Inferior parietal cortex (tissue), 1 donor: Measurements from ENCODE around the gene HSD11B2.
A peak's percentile ranks its signal among the peaks of the same experiment; 100 is the strongest.

Source experiments
- DNase-seq: peaks from one replicate; pipeline ENCODE4 v3.0.0-alpha.2; 2016; ENCODE audit errors: extremely low spot score

Gene HSD11B2

DNA sequence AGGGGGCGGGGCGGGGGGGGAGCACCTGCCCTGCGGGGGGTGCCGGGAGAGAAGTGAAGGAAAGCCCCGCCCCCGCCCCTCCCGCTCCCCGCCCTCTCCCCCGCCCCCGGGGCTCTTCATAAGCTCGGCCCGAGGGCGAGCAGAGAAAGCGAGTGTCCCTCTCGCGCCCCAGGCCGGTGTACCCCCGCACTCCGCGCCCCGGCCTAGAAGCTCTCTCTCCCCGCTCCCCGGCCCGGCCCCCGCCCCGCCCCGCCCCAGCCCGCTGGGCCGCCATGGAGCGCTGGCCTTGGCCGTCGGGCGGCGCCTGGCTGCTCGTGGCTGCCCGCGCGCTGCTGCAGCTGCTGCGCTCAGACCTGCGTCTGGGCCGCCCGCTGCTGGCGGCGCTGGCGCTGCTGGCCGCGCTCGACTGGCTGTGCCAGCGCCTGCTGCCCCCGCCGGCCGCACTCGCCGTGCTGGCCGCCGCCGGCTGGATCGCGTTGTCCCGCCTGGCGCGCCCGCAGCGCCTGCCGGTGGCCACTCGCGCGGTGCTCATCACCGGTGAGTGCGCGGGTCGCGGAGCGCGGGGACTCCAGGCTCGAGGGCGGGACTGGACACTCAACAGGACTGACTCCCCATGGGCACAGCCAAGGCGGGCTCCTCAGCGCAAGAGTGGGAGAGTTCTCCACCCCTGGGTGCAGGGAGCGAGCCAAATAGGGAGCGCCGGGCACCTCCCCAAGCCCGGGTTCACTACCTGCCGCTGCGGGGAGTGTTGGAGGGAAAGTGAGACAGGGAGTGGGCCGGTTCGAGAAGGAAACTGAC, at the start of gene HSD11B2:
Gene HSD11B2 (plus strand): TSS at position 145 of the 798 bp plus-strand sequence. CDS start 128 bp downstream, at position 273.
- no peak for DNase-seq

DNA sequence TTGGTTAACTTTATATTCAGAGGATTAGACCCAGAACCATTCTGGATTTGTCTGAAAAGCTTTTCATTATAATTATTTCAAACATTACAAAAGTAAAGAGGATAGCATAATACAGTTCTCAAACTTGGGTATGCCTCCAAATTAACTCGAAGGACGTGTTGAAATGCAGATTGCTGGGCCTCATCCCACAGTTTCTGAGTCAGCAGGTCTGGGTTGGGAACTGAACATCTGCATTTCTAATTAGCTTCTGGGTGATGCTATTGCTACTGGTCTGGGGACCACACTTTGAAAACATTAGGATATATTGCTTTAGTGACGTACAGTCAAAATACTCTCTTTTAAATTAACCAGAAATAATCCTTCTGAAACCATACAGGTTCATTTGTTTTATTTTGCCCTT, 47.6 kb upstream of the HSD11B2 start:
- no peak for DNase-seq

DNA sequence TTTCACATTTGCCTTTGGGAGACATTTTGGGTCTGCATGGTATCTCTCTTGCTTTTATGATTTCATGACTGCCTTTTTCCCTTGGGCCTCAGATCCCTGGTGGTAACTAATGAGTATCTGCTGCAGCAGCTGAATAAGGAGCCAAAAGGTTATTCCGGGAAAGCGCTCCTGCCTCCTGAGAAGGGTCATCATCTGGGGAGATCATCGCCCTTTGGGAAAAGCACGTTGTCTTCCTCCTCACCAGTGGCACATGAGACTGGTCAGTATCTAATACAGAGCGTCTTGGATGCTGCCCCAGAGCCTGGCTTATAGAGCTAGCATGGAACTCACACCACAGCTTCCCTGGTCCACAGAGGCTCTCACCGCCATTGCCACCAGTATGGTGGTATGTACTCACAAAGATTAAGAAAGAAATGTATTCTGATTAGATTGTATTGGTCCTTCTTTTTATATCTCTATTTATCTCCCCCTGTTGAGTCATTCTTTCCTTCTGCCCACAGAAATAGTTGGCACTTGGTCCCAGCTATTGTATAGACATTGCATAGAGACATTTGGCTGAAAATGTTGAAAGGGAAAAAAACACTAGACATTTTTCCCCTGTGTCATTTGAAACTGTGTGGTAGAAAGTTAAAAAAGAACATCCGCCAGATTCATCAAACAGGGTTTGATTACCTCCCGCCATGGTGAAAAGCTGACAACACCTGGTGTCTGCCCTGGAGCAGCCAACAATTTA, 46.0 kb upstream of the HSD11B2 start:
- DNase-seq, result no peak

DNA sequence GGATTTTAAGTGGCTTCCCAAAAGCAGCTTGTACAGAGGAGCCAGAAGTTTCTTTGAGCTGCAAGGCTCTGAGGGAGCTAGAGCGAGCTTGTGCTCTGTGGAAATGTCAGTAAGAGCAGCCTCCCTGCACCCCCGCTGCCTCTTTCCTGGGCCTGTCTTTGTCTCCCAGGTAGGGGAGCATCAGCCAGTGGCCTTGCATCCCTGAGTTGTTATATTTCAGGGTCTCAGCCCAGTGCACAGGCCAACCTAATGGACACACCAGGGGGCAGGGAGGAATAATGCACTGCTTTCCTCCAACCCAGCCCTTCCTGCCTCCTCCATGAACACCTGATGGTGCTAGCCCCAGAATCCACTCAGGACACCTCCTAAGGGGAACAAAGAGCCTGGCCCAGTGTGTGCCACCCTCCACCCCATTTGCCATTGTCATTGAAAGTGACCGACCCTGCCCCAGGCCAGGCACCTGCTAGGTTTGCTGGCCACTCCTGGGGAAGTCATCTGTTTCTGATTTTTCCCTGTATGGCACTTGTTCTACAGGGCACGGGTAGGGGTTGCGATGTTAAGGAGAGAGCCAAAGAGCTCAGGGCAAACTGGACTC, 44.0 kb upstream of the HSD11B2 start:
- no peak for DNase-seq

GRCh38 chr16:67387479-67388079, 43.3 kb upstream of the HSD11B2 start:
- no peak for DNase-seq

- DNase-seq, result no peak
Observed at GRCh38 chr16:67388191-67388590, 42.7 kb upstream of the HSD11B2 start.

DNA sequence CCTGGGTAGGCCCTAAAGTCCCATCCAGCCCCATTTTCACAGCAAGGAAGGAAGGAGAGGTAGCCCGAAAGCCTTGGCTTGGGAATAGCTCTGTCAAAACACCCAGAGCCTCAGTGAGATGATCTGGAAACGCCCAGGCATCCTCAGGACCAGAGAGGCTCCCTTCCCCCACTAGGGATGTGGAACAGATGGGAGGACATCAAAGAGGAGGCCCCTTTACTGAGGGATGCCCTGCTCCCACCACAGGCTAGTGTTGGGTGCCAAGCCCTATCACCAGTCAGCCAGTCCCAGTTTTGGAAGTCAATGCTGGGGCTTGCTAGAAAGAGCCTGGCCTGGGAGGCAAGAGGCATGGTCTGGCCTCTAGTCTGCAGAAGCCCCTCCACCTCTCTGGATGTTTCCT, 42.3 kb upstream of the HSD11B2 start:
- no peak for DNase-seq

GRCh38 chr16:67389911-67390815, 40.8 kb upstream of the HSD11B2 start:
- peak; percentile 54 for DNase-seq

DNA sequence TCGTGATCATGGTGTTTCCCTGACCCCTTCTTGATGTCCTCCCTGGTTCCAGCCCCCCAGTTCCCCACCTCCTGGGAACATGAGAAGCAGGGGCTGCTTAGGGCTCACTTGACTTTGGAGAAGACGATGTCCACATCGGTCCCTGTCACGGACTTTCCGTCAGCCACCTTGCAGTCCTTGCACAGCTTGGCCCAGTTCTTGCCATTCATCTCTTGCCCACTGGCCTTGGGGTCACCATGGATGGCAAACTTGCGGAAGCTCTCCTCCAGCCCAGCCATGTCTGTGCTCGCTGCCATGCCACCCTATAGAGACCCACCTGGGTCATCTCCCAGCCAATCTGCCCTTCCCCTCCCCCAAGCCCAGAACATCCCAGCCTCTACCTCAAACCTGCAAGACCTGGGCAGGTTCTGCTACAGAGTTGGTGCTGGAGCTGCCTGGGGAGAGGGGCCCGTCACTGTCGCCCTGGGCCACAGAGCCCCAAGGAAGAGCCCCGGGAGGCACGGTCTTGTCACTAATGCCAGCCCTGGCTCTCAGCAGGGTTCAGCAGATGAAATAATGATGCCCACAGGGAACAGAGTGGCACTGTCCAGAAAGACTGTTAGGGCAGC, 40.0 kb upstream of the HSD11B2 start:
- DNase-seq, result no peak

GRCh38 chr16:67391424-67392300, 39.3 kb upstream of the HSD11B2 start:
- DNase-seq, result peak; percentile 88

GRCh38 chr16:67392301-67393059, 38.4 kb upstream of the HSD11B2 start:
- no peak for DNase-seq

- peak; percentile 82 for DNase-seq
Observed at GRCh38 chr16:67393111-67393787, 37.7 kb upstream of the HSD11B2 start, which contains the start of gene TPPP3. TSS of gene TPPP3 (minus strand) at chr16:67393498. CDS start at chr16:67391111, 2,387 bp downstream.

GRCh38 chr16:67393788-67394154, 37.1 kb upstream of the HSD11B2 start:
- no peak for DNase-seq

- no peak for DNase-seq
Observed at GRCh38 chr16:67394155-67395104, 36.5 kb upstream of the HSD11B2 start.

DNA sequence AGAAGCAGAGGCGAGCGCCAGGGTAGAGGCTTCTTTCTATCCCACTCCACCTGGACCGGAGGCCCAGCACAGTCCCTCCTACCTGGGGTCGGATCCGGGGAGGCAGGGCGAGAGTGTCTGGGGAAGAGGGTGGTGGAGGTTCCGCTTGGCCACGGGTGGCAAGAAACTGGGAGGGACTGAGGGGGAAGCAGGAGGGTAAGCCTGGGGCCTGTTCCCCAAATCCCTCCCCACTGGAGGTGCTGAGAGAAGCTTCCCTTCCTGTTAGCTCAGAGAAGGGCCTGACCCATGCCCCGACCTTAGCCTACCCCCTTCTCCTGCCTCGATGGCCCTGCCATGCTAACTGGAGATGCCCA, 35.8 kb upstream of the HSD11B2 start:
- DNase-seq, result no peak

GRCh38 chr16:67395458-67396158, 35.3 kb upstream of the HSD11B2 start:
- no peak for DNase-seq
